Measurements from ENCODE around the gene CDKN2A.
A peak's percentile ranks its signal among the peaks of the same experiment; 100 is the strongest.

The CDKN2A gene

DNA sequence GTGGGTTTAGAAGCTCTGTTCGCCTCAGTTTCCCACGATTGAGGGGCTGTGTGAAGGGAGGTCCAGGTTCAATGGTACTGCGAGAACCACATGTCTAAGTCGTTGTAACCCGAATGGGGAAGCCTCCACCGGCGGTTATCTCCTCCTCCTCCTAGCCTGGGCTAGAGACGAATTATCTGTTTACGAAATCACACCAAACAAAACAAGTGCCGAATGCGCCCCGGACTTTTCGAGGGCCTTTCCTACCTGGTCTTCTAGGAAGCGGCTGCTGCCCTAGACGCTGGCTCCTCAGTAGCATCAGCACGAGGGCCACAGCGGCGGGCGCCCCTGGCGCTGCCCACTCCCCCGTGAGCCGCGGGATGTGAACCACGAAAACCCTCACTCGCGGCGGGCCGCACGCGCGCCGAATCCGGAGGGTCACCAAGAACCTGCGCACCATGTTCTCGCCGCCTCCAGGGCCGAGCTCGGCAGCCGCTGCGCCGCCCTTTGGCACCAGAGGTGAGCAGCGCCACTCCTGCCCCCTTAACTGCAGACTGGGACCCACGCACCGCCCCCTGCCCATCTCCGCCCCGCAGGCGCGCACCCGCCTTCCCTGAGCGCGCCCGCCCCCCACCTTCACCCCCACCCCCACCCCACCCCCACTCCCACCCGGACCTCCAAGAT lies at the start of gene CDKN2A:
Gene CDKN2A, minus strand, starts transcription at position 500 of the 663 bp plus-strand sequence.
- peak; percentile 75 for DNase-seq

DNA sequence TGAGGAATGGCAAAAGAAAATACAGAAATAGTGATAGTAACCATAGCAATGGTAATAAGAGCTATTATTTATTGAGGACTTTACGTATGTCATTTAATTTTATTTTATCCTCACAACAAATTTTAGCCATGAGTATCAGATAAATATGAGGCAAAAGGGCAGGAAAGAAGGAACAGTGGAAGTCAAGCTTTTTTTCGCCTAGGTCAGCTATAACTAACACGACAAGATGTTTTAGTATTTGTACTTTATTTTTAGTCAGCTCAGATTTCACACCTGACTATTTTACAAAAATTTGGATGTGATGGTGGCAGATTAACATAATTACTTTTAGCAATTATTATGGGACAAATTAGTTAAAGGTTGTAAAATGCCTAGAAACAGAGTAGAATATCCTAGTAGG lies 49.7 kb upstream of the CDKN2A start:
- no peak for DNase-seq

DNA sequence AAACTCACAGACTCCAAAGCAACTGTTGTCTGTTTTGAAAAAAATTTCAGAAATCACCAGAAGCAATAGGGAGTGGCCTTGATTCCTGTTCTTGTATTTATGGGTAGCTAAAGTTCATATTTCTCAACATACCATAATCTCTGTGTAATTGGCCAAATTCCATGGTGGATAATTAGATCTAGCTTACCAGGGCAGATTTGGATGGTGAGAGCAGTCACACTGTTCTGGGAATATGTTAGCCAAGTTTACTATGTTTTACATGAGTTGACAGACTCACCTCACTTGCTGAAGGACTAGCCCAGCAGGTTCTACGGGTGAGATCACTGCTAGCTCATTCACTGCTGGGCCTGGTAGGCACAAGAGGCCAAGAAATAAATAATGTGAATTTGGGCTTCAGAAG lies 47.6 kb upstream of the CDKN2A start:
- DNase-seq: peak; percentile 5

GRCh38 chr9:22041344-22041743 lies 47.2 kb upstream of the CDKN2A start:
- DNase-seq: no peak

GRCh38 chr9:22040760-22041159 lies 46.6 kb upstream of the CDKN2A start:
- DNase-seq: no peak

- no peak for DNase-seq
Measured at GRCh38 chr9:22039258-22039657, 45.1 kb upstream of the CDKN2A start.

GRCh38 chr9:22037954-22038690 lies 43.9 kb upstream of the CDKN2A start:
- no peak for DNase-seq

- no peak for DNase-seq
Measured at GRCh38 chr9:22036866-22037626, 42.9 kb upstream of the CDKN2A start.

DNA sequence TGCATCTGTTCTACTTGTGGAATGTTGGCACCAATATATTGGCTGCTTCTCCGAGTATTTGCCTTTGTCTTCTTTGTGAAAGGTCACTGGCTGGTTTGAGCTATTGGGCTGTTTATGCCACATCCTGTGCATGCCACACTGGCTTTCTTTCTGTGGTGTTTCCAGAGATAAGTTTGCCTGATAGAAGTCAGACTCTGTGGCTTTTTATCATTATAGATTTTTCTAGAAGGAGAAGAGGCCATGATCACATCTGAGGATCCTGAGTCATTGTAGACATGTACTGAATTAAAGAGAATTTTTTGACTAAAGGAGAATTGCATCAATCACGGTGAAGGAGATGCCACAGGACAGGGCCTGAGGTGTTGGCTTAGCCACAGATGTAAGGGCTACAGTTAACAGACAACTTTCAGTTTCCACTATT lies 41.4 kb upstream of the CDKN2A start:
- no peak for DNase-seq

DNA sequence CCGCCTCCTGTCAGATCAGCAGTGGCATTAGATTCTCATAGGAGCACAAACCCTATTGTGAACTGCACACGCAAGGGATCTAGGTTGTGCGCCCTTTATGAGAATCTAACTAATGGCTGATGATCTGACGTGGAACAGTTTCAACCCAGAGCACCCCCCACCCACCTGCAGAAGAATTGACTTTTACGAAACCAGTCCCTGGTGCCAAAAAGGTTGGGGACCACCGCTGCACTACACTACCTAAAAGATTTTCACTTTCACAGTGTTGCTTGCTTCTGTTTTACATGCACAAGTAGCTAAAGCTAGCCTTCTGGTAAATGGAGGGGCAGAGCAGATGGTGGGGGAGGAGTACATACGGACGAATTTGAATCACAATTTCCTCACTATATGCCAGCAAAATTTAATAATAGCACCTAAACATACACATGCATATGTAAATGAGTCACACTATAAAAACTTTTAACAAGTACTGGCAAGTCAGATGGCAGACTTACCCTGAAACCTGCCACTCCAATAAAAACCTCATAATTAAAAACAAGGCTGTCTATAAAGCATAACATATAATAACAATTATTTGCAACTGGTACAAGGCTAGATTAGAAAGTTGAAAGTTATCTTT lies 38.9 kb upstream of the CDKN2A start:
- DNase-seq: no peak

- DNase-seq: no peak
Measured at GRCh38 chr9:22031655-22032411, 37.6 kb upstream of the CDKN2A start.

GRCh38 chr9:22030101-22030598 lies 36.0 kb upstream of the CDKN2A start:
- no peak for DNase-seq

DNA sequence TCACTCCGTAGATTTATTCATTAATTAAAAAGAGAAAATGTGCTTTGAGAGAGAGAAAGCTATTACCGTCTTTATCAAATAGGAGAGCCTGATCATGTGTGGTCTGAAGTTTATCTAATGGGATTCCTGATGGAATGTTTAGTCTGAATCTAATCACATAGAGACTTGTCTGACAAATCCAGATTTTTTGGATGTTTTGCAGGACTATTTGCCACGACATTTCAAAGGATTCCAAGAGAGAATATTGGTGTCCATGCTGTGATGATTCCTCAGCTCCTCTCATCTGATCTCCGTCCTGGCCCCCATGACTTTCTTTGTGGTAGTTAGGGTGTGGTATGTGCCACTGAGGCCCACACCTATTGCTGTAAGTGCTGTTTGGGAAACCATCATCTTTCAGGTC lies 35.0 kb upstream of the CDKN2A start:
- DNase-seq: no peak

- no peak for DNase-seq
Measured at GRCh38 chr9:22028394-22028793, 34.2 kb upstream of the CDKN2A start.

- DNase-seq: no peak
Measured at GRCh38 chr9:22026696-22027095, 32.5 kb upstream of the CDKN2A start.

- no peak for DNase-seq
Measured at GRCh38 chr9:22022396-22022795, 28.2 kb upstream of the CDKN2A start.

- no peak for DNase-seq
Measured at GRCh38 chr9:22010866-22011625, 16.9 kb upstream of the CDKN2A start.

- DNase-seq: no peak
Measured at GRCh38 chr9:22009506-22009867, 15.3 kb upstream of the CDKN2A start.

- peak; percentile 96 for DNase-seq
Measured at GRCh38 chr9:22008717-22009505, 14.7 kb upstream of the CDKN2A start, which contains the start of gene CDKN2B. Gene CDKN2B (minus strand): TSS chr9:22009305. CDS start chr9:22008953, 352 bp downstream.

- DNase-seq: no peak
Measured at GRCh38 chr9:22008384-22008716, 14.2 kb upstream of the CDKN2A start.

Measured in NCI-H345 (cell line).